Sigmoid colon (tissue), 3 donors: ENCODE results near the gene WBP1L.

Experiments
- POLR2A ChIP-seq, 2 donors: fragments of 450-650 bp; IDR thresholded peaks; one replicate each; pipeline ENCODE4 v1.6.1; 2016; ENCODE audit warnings: antibody characterized with exemption in 2 of 2, mild to moderate bottlenecking in 2 of 2, moderate library complexity in 2 of 2
- TF ChIP-seq, protein P1 (sequence below), 4 experiments: fragments of 450-650 bp in 3 of 4; fragments of 200-600 bp in 1 of 4; IDR thresholded peaks; one replicate each; pipeline ENCODE4 v1.5.1; 2016 to 2019; ENCODE audit warnings: antibody characterized with exemption in 4 of 4, mild to moderate bottlenecking in 3 of 4, moderate library complexity in 2 of 4

- peak; percentile 79 to 81 for TF ChIP-seq POLR2A (IDR thresholded peaks at IDR 0.05)
- TF ChIP-seq, protein P1, sequence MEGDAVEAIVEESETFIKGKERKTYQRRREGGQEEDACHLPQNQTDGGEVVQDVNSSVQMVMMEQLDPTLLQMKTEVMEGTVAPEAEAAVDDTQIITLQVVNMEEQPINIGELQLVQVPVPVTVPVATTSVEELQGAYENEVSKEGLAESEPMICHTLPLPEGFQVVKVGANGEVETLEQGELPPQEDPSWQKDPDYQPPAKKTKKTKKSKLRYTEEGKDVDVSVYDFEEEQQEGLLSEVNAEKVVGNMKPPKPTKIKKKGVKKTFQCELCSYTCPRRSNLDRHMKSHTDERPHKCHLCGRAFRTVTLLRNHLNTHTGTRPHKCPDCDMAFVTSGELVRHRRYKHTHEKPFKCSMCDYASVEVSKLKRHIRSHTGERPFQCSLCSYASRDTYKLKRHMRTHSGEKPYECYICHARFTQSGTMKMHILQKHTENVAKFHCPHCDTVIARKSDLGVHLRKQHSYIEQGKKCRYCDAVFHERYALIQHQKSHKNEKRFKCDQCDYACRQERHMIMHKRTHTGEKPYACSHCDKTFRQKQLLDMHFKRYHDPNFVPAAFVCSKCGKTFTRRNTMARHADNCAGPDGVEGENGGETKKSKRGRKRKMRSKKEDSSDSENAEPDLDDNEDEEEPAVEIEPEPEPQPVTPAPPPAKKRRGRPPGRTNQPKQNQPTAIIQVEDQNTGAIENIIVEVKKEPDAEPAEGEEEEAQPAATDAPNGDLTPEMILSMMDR (IDR thresholded peaks at IDR 0.05) = no peak
Measured at GRCh38 chr10:102775935-102776669, 32.4 kb downstream of the WBP1L start.
